Measurements from ENCODE around the gene DRD4. TPM values are rescaled to one million over a fixed set of nuclear protein-coding genes. Genes with fewer than 3 reads are reported as not detected.

The DRD4 gene
- total RNA-seq, 2 donors from 2014 or later = 1.3 to 1.9 TPM

- no peak for DNase-seq
- ATAC-seq = no peak
- intact Hi-C loops (cut with DNase I, micrococcal nuclease) = no loop called here
These were observed 28.2 kb upstream of the DRD4 start for GRCh38 chr11:608791-609251.

DNA sequence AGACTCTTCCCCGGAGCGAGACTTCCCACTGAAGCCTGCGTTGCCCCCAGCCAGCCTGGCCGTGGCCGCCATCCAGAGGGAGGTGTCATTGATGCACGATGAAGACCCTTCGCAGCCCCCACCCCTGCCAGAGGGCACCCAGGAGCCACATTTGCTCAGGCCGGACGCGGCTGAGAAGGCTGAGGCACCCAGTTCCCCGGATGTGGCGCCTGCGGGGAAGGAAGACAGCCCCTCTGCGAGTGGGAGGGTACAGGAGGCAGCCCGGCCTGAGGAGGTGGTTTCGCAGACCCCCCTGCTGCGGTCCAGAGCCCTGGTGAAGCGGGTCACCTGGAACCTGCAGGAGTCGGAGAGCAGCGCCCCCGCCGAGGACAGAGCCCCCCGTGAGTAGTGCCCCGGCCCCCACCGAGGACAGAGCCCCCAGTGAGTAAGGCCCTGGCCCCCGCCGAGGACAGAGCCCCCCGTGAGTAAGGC lies 27.7 kb upstream of the DRD4 start:
- ATAC-seq (no peak), DNase-seq (no peak)
- intact Hi-C loops (cut with DNase I, micrococcal nuclease) = no loop called here

DNA sequence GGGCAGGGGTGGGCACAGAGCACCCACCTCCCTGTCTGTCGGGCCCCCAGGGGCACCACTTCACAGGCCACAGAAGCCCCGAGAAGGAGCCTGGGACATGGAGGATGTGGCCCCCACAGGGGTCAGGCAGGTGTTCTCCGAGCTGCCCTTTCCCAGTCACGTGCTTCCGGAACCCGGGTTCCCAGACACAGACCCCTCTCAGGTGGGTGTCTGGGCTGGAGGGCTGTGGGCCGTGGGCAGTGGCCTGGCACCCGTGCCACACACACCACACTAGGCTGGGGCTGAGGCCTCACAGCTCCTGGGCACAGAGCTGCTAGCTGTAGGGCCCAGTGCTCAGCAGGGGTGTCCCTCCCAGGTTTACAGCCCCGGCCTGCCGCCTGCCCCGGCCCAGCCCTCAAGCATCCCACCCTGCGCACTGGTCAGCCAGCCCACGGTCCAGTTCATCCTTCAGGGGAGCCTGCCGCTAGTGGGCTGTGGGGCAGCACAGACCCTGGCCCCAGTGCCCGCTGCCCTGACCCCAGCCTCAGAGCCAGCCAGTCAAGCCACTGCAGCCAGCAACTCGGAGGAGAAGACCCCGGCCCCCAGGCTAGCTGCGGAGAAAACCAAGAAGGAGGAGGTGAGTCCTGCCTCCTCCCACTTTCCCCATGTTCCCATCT lies 26.8 kb upstream of the DRD4 start:
- ATAC-seq (no peak), DNase-seq (no peak)
- intact Hi-C loops (cut with DNase I, micrococcal nuclease) = no loop called here

- intact Hi-C loops (cut with DNase I, micrococcal nuclease) = no loop called here
- DNase-seq (no peak), ATAC-seq (no peak)
These were observed 25.8 kb upstream of the DRD4 start for GRCh38 chr11:611001-611996.

DNA sequence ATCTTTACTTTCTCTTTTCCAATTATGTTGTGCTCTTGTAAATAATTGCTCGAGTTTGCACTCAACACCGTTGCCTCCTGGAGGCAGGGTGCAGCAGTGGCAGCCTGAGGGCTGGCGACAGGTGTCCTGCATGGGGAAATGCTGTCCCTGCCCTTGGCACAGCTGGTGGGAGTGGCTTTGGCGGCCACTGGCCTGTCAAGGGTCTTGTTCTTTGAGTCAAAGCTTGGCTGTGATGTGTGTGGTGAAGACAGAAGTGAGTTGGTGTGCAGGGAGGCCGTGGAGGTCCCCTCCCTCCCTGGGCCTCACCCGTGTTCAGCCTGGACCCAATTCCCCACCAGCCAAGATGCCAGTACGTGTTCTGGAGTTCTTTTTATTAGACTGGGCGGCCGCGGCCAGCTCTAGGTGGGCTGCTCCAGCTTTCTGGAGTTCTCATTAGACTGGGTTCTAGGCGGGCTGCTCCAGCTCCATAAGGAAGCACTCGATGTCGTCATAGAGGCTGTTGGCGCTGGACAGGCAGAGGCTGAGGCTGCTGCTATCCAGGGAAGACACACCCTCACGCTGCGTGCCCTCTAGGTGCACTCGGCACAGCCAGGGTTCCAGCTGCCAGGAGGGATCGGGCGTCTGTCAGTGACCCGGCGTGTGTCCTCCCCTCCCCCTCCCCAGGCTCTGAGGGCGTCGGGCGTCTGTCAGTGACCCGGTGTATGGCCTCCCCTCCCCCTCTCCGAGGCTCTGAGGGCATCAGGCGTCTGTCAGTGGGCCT lies 24.7 kb upstream of the DRD4 start:
- peak; percentile 55 for ATAC-seq
- peak; percentile 82 to 85 for DNase-seq
- intact Hi-C loops (cut with DNase I, micrococcal nuclease) = no loop called here

- intact Hi-C loops (cut with DNase I, micrococcal nuclease) = no loop called here
- DNase-seq = no peak
- ATAC-seq = no peak
These were observed 24.1 kb upstream of the DRD4 start for GRCh38 chr11:612961-613300.

- DNase-seq = peak; percentile 80 to 94
- ATAC-seq = peak; percentile 48
- intact Hi-C loops (cut with DNase I, micrococcal nuclease) = no loop called here
These were observed 23.6 kb upstream of the DRD4 start for GRCh38 chr11:613369-613968.

DNA sequence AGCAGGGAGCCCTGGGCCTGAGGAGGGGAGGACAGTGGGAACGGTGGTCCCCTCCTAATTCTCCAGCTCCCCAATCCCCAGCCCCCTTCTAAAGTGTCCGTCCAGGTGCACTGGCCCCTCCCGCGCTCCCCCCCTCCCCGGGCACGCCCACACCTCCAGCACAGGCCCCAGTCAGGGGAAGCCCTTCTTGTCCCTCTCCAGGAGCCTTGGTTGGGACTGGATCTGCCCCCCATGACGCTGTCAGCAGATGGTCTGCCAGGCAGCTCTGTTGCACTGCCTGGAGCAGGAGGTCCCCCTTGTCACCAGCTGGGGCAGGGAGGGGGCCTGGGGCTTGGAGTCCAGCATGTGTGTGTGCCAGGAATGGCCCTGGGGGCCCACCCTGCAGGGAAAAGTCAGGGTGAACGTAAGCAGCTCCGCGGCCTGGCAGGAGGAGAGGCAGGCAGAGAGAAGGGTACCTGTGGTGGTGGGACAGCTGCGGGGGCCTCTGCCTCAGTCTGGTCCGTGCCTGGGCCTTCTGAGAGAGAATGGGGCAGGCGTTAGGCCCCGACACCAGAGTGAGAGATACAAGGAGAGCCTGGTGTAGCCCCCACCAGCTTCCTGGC lies 22.9 kb upstream of the DRD4 start:
- DNase-seq = no peak
- intact Hi-C loops (cut with DNase I, micrococcal nuclease) = no loop called here
- no peak for ATAC-seq

- peak; percentile 5 for ATAC-seq
- DNase-seq = peak in 1 of 2 donors; percentile 59
- intact Hi-C loops (cut with DNase I, micrococcal nuclease) = no loop called here
These were observed 22.2 kb upstream of the DRD4 start for GRCh38 chr11:614623-615503.

DNA sequence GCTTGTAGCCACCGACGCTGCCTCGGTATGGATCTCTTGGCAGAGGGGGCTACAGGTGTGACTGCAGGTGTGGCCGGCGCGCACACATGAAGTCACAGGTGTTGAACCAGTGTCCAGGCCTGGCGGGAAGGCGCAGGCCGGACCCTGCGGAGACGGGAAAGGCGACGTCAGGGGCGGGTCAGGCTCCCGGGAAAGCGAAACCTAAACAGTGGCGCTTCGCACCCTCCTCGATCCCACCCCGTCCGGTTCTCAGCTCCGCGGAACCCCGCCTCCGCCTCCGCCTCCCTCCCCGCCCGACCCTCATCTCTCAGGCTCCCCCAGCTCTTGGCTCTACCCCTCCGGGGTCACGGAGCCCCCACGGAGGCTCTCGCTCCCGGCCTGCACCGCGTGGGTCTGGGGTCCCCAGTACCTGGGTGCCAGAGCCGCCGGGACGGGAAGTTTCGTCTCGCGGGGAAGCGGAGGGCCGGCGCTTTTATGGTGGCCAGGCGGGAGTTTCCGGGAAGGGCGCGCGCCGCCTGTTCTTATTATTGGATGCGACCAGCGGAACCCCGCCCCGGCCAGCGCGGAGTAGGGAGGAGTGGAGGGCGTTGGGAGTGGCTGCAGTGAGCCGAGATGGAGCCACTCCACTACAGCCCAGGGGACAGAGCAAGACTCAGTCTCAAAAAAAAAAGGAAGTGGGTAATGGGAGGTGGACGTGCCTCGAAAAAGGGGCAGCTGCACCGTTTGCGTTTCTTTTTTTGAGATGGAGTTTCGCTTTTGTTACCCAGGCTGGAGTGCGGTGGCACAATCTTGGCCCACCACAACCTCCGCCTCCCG lies 21.4 kb upstream of the DRD4 start, which contains the start of gene IRF7:
TSS of gene IRF7 (minus strand) at position 447 of the 816 bp plus-strand sequence. CDS start 586 bp downstream, outside the sequence.
- ATAC-seq (peak; percentile 63), DNase-seq (peak; percentile 96 to 98)
- intact Hi-C loops (cut with DNase I, micrococcal nuclease) = no loop called here

DNA sequence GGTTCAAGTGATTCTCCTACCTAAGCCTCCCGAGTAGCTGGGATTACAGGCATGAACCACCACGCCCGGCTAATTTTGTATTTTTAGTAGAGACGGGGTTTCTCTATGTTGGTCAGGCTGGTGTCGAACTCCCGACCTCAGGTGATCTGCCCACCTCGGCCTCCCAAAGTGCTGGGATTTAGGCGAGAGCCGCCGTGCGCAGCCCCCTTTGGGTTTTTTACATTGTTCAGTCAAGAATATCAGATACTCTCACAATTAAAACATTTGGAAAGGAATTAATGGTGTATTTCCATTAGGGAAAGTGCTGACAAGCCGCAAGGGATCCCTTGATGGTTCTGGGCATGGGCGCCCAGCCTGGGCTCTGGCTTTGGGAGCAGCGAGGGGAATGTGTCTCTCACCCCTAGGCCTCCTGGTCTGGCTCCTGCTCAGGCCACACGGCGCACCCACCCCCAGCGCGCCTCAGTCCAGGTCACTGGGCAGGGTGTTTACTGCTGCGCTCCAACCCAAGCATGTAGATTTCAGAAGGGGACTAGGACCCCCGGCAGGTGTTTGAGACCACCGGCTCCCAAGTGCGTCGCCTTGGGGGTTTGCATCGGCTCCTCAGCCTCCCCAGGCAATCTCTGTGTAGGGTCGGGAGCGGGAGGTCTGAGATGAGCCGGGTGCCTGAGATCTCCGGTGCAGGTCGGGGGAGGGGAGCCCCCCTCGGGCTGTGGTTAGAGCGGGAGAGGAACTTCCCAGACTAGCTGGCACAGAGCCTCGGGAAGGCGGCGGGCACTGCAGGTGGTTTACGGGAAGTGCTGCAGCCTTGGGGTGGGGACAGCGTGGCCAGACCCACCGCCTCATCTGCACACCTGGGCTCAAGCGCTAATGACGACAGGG lies 20.5 kb upstream of the DRD4 start:
- ATAC-seq = no peak
- no peak for DNase-seq
- intact Hi-C loops (cut with DNase I, micrococcal nuclease) = no loop called here

GRCh38 chr11:617199-617911 lies 19.7 kb upstream of the DRD4 start:
- no peak for DNase-seq
- ATAC-seq = no peak
- intact Hi-C loops (cut with DNase I, micrococcal nuclease) = no loop called here

GRCh38 chr11:617912-618682 lies 19.0 kb upstream of the DRD4 start:
- DNase-seq (no peak), ATAC-seq (no peak)
- intact Hi-C loops (cut with DNase I, micrococcal nuclease) = no loop called here

GRCh38 chr11:618856-619627 lies 18.0 kb upstream of the DRD4 start:
- ATAC-seq = no peak
- intact Hi-C loops (cut with DNase I, micrococcal nuclease) = no loop called here
- no peak for DNase-seq
